Pons (tissue), 1 donor: ENCODE measurements around the gene GGTLC1.
"Not testable (repeated sequence)": the region's sequence is repeated elsewhere in the genome, so short reads cannot be mapped to it uniquely, and the experiment has no call there.

Source experiments
- DNase-seq: peaks from one replicate; pipeline ENCODE4 v3.0.0-alpha.2; 2016; ENCODE audit warnings: low spot score

GGTLC1 gene

GRCh38 chr20:23988561-23988960 lies at the start of gene GGTLC1:
TSS of gene GGTLC1 (minus strand) at chr20:23988779. CDS start at chr20:23986611, 2,168 bp downstream.
- no peak for DNase-seq

GRCh38 chr20:24034820-24035219 lies 46.2 kb upstream of the GGTLC1 start:
- no peak for DNase-seq

DNA sequence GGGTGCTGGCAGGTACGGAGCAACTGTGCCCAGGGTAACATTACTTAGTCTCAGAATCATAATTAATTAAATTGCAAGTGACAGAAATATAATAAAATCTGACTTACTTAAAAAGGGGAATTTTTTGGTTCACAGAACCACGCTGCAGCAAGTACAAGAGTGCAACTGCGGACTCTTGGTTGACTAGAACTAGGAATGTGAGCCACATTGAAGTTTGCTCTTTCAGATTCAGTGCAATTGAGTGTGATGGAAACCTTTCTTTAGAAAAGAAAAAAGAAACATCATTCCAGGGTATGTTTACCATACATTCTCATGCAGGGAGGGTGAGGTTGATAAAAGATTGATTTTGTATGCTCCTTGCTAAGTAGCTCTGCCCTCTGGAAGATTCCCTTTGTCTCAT lies 45.0 kb upstream of the GGTLC1 start:
- no peak for DNase-seq

- DNase-seq = no peak
Measured at GRCh38 chr20:24033151-24033550, 44.6 kb upstream of the GGTLC1 start.

- no peak for DNase-seq
Measured at GRCh38 chr20:24032400-24032898, 43.9 kb upstream of the GGTLC1 start.

GRCh38 chr20:24027229-24027628 lies 38.6 kb upstream of the GGTLC1 start:
- peak; percentile 37 for DNase-seq

DNA sequence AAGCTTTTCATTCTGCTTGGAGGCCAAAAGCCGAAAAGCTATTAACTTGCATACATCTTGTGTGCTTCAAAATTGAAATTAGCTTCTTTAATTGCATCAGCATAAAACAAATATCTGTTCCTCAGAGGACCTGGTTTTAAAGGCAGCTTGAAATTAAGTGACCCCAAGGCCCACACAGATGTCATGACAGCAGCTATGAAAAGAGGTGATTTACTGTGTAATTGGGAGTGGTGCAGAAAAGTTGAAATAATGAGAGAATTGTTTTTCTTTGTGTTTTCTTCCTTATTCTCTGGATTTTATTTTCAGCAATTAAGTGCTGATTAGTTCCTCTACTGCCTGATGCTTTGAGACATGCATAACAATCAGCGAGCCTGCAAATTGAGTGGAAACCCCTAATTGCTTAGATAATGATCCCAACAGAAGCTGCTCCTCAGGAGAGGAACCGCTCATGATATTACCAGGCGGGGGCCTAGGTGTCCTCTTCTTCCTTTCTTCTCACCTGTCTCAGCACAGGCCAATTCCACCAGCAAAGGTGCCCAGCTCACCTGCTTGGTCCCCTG lies 34.1 kb upstream of the GGTLC1 start:
- no peak for DNase-seq

DNA sequence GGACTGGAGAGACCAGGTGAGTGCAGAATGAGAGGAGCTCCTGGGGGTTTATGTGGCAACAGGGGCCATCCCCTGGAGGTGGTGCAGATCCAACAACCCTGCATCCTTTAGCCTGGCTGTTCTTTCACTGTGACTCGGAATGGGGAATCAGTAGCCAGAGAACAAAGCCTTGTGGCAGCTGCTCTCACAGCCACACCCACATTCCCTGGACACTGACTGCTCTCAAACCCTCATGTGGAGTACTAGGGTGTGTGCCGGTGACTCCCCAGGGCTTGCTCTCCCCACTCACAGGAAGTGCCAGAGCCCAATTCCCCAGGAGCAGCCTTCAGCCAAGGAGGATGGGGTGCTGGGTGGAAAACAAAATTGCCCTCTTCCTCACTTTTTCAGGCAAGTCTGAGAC lies 30.2 kb upstream of the GGTLC1 start:
- DNase-seq = no peak

DNA sequence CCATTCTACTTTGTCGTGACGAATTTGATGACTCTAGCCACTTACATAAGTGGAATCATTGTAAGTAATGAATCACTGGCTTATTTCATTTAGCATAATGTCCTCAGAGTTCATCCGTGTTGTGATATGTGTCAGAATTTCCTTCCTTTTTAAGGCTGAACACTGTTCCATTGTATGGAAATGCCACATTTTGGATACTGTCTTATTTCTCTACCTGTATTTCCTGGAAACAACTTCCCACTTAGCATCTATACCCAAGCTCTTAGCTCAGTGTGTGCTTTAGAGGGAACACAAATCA lies 28.8 kb upstream of the GGTLC1 start:
- DNase-seq = no peak

DNA sequence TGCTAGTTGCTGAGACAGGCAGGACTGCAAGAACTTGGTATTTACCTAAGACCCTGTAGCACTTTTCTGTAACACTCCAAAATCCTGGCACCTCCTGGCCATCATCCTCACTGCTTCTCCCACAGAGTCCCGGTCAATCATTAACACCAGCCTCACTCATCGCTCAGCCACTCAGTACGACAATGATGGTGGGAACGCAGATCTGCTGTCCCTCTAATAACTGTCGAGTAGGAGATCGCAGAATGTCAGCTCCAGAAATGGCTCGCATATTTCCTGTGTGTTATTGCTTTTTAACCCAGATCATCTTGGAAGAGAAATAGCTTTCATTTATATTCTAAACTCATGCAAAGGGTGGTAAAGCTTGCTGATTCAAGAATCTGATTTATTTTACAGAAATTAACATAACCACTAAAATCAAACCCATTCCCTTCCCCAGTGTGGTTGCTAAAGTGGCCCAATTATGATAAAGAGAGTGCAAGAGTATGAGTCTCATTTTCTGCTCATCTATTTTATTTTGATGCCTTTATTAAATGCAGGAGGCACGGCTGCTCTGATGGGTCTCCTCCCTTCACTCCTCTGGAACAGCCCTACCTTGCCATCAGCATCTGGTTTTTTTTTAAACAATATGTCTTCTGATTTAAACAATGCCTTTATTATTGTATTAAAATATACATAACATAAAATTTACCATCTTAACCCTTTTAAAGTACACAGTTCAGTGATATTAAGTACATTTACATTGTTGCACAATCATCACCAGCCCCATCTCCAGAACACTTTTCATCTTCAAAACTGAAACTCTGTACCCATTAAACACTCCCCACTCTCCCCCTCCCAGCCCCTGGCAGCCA lies 28.3 kb upstream of the GGTLC1 start:
- no peak for DNase-seq

- DNase-seq = no peak
Measured at GRCh38 chr20:24013953-24014352, 25.4 kb upstream of the GGTLC1 start.

DNA sequence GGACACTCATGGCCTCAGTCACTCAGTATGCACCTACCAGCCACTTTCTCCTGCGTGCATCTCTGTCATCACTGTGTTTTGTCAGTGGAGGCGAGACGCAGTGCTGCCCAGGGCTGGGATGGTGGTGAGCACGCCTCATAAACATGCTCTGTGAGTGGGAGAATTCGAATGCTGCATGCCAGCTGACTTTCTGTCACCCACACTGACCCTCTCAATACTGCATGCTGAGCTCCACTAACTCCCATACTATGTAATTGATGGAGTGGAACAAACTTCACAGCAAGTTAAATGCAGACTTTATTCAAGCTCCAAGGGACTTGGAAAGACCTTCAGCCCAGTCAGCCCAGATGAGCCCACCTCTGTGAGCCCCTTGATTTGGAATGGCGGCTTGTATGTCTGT lies 22.7 kb upstream of the GGTLC1 start:
- no peak for DNase-seq

DNA sequence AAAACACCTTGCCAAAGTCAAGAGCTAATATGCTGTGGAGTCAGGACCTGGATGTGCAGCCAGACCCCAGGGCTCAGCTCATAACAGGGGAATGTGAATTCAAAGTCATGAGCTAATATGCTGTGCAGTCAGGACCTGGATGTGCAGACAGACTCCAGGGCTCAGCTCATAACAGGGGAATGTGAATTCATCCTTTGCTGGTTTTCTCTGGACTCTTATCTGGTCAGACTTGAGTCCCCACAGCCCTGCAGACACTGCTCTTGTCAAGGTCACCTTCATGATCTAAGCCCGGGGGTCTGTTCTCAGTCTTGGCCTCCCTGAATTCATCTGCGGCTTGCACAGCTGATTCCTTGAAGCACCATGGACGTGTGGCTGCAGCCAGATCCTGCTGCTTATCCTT lies 19.2 kb upstream of the GGTLC1 start:
- DNase-seq = no peak

GRCh38 chr20:24007073-24007595 lies 18.6 kb upstream of the GGTLC1 start:
- no peak for DNase-seq

- DNase-seq = no peak
Measured at GRCh38 chr20:24006626-24007025, 18.0 kb upstream of the GGTLC1 start.

- no peak for DNase-seq
Measured at GRCh38 chr20:24004471-24004870, 15.9 kb upstream of the GGTLC1 start.

- DNase-seq = no peak
Measured at GRCh38 chr20:24002896-24003295, 14.3 kb upstream of the GGTLC1 start.

DNA sequence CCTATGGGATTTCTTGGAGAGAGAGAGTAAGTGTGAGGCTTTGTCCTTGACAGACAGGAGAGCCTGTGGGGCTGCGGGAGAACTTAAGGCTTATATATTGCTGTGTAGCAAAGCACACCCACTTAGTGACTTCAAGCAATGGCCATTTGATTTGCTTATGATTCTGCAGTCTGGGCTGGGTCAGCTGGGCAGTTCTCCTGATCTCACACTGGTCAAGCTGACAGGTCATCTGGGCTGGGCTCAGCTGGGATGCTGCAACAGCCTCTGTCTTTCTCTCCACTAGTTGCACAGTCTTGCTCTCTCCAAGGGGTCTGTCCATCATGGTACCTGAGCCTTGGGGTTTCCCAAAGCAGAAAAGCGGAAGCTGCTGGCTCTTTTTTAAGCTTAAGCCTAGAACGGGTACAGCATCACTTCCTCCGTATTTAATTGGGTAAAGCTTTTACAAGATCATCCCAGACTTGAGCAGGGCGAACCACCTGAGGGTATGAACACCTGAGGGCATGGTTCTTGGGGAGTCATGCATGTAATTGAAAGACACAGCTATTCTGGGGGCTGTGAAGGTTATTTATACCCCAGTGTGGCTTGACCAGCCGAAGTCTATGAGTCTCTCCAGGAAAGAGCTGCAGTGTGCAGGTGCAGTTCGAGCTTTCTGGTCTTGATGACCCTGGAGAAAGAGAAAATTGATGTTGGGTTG lies 13.3 kb upstream of the GGTLC1 start:
- DNase-seq = no peak

- no peak for DNase-seq
Measured at GRCh38 chr20:23998844-23999243, 10.3 kb upstream of the GGTLC1 start.

- no peak for DNase-seq
Measured at GRCh38 chr20:23998392-23998791, 9.8 kb upstream of the GGTLC1 start.

DNA sequence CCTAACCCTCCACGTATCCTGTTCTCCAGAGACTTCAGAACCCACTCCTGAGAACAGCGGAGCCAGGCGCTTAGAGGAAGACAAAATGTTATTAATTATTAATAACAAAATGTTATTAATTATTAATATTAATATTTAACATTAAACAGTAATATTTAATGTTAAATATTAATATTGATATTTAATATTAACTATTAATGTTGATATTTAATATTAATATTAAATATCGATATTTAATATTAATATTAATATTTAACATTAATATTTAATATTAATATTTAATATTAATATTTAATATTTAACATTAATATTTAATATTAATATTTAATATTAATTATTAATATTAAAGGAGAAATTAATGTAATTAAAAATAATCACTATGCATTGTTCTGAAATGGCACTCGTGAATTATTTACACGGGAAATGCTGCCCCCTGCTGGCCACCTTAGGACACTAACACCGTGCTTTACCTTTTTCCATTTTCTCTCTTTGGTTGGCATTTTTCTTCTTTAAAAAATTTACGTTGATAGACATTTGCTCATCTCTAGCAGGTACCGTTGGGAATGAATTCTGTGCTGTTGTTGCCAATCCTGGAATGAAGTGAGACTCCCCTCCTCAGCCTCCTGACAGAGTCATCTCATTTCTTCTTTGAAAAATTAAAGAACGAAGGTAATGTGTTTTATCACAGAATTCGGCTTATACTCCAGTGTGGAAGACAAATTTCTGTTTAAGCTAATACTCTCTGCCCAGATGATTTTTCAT lies 7.5 kb upstream of the GGTLC1 start:
- peak; percentile 24 for DNase-seq

GRCh38 chr20:23995291-23995690 lies 6.7 kb upstream of the GGTLC1 start:
- DNase-seq = not testable (repeated sequence)
